ENCODE results near the gene ATRN.

Gene ATRN

GRCh38 chr20:3699037-3699436 lies 228.2 kb downstream of the ATRN start:
- ChIA-PET POLR2A (no interaction called here), CTCF (interaction anchor here (27.2 to 43.4 kb wide), 2 partner anchors 9 to 12 kb away, joined by 1151 read pairs; partner anchors contain the start of genes ADAM33 and SIGLEC1)
- no peak for TF ChIP-seq CTCF (IDR thresholded peaks at IDR 0.05; ENCODE audit: insufficient read depth, low read length, missing control alignments)
- DNase-seq (ENCODE audit: low read depth, low spot score) = no peak
- H3K4me3 ChIP-seq (ENCODE audit: low read depth, low read length) = no peak overlapping the region
